ENCODE measurements around the gene RCE1.

RCE1 gene

GRCh38 chr11:66834539-66834845 is 8.7 kb upstream of the RCE1 start:
- no peak overlapping the region for H3K4me3 ChIP-seq (ENCODE audit: low read depth, low read length)
- H3K9me3 ChIP-seq (ENCODE audit: severe bottlenecking) = no peaks in the 10 kb centered on the region
- H3K27ac ChIP-seq = no peak overlapping the region
- no peaks in the 10 kb centered on the region for H3K27me3 ChIP-seq (ENCODE audit: insufficient read depth, low read depth, severe bottlenecking)
- no peak for TF ChIP-seq CTCF (IDR thresholded peaks at IDR 0.05; ENCODE audit: low read depth, low read length)
- no peak for DNase-seq
- 0 out of 2 replicates have a peak, but pooled peaks cover 2% of the 10 kb centered on the region for H3K36me3 ChIP-seq

DNA sequence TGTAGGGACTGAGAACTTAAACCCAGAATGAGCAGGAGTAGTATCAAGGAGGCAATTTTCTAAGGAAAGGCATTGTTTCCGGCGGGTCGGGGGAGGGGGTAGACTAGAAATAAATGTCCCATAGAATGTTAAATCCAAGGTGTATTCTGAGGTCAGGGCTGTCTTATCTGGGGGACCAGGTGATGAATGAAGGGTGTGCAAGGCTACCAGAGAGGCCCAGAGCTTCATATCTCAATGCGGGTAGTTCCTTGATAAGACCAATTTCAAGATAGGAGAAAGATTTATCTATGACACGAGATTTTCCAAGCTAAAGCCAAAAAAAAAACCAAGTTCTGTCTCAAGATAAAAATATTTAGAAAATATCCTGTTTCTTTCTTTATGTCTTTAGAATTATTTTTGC is 8.3 kb upstream of the RCE1 start:
- Histone ChIP-seq H3K27me3 (ENCODE audit: insufficient read depth, low read depth, severe bottlenecking) (no peaks in the 10 kb centered on the region), H3K4me3 (ENCODE audit: low read depth, low read length) (no peak overlapping the region), H3K9me3 (ENCODE audit: severe bottlenecking) (no peaks in the 10 kb centered on the region), H3K27ac (no peak overlapping the region), H3K36me3 (0 out of 2 replicates have a peak, but pooled peaks cover 2% of the 10 kb centered on the region)
- DNase-seq = no peak
- no peak for TF ChIP-seq CTCF (IDR thresholded peaks at IDR 0.05; ENCODE audit: low read depth, low read length)

- no peak overlapping the region for H3K27ac ChIP-seq
- H3K36me3 ChIP-seq = 0 out of 2 replicates have a peak, but pooled peaks cover 2% of the 10 kb centered on the region
- H3K9me3 ChIP-seq (ENCODE audit: severe bottlenecking) = no peaks in the 10 kb centered on the region
- no peak overlapping the region for H3K4me3 ChIP-seq (ENCODE audit: low read depth, low read length)
- no peak for TF ChIP-seq CTCF (IDR thresholded peaks at IDR 0.05; ENCODE audit: low read depth, low read length)
- no peaks in the 10 kb centered on the region for H3K27me3 ChIP-seq (ENCODE audit: insufficient read depth, low read depth, severe bottlenecking)
- DNase-seq = no peak
Observed at GRCh38 chr11:66835768-66836405, 7.4 kb upstream of the RCE1 start.

GRCh38 chr11:66840317-66841091 is 2.7 kb upstream of the RCE1 start:
- Histone ChIP-seq H3K27me3 (ENCODE audit: insufficient read depth, low read depth, severe bottlenecking) (no peaks in the 10 kb centered on the region), H3K27ac (no peak overlapping the region), H3K36me3 (peaks cover 22% of the 10 kb centered on the region), H3K4me3 (ENCODE audit: low read depth, low read length) (no peak overlapping the region), H3K9me3 (ENCODE audit: severe bottlenecking) (no peaks in the 10 kb centered on the region)
- no peak for DNase-seq
- no peak for TF ChIP-seq CTCF (IDR thresholded peaks at IDR 0.05; ENCODE audit: low read depth, low read length)

DNA sequence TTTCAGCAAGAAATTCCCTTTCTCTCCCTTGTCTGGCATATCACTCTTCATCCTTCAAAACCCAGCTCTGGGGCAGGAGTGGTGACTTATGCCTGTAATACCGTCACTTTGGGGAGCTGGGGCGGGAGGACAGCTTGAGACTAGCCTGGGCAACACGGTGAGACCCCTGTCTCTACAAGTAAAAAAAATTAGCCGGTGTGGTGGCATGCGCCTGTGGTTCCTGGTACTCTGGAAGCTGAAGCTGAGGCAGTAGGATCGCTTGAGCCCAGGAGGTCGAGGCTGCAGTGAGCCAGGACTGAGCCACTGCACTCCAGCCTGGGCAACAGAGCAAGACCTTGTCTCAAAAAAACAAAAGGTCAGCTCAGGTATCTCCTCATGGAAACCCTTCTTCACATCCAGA is 1.4 kb upstream of the RCE1 start:
- Histone ChIP-seq H3K27ac (no peak overlapping the region), H3K4me3 (ENCODE audit: low read depth, low read length) (no peak overlapping the region)

More for the DNA sequence above, 1.4 kb upstream of the RCE1 start:
- no peaks in the 10 kb centered on the region for H3K27me3 ChIP-seq (ENCODE audit: insufficient read depth, low read depth, severe bottlenecking)
- DNase-seq = no peak
- peaks cover 29% of the 10 kb centered on the region for H3K36me3 ChIP-seq
- TF ChIP-seq CTCF (IDR thresholded peaks at IDR 0.05; ENCODE audit: low read depth, low read length) = no peak
- H3K9me3 ChIP-seq (ENCODE audit: severe bottlenecking) = no peaks in the 10 kb centered on the region
